WI38 (cell line): ENCODE data around the gene NUDCD3.

Source experiments
- H3K4me3 ChIP-seq: 2 replicates; pipeline ENCODE4 v1.5.1; 2011; ENCODE audit warnings: low read depth, mild to moderate bottlenecking, control low read depth, low read length
- TF ChIP-seq, protein P1 (sequence below): IDR thresholded peaks from 2 replicates; pipeline ENCODE4 v1.5.1; 2012; ENCODE audit warnings: low read depth, mild to moderate bottlenecking, control low read depth, low read length

The NUDCD3 gene

DNA sequence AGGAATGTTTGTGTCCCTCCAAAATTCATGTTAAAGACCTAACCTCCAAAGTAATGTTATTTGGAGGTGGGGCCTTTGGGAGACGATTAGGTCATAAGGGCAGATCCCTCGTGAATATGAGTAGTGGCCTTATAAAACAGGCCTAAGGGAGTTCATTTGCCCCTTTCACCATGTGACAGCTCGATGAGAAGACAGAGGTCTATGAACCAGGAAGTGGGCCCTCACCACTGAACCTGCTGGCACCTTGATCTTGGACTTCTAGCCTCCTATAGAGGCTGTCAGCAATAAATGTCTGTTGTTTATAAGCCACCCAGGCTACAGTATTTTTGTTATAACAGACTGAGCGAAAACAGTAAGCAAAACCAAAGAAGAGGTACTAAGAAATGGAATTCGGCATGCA lies 14.1 kb downstream of the NUDCD3 start:
- TF ChIP-seq, protein P1, sequence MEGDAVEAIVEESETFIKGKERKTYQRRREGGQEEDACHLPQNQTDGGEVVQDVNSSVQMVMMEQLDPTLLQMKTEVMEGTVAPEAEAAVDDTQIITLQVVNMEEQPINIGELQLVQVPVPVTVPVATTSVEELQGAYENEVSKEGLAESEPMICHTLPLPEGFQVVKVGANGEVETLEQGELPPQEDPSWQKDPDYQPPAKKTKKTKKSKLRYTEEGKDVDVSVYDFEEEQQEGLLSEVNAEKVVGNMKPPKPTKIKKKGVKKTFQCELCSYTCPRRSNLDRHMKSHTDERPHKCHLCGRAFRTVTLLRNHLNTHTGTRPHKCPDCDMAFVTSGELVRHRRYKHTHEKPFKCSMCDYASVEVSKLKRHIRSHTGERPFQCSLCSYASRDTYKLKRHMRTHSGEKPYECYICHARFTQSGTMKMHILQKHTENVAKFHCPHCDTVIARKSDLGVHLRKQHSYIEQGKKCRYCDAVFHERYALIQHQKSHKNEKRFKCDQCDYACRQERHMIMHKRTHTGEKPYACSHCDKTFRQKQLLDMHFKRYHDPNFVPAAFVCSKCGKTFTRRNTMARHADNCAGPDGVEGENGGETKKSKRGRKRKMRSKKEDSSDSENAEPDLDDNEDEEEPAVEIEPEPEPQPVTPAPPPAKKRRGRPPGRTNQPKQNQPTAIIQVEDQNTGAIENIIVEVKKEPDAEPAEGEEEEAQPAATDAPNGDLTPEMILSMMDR: no peak
- H3K4me3 ChIP-seq: no peak overlapping the region

DNA sequence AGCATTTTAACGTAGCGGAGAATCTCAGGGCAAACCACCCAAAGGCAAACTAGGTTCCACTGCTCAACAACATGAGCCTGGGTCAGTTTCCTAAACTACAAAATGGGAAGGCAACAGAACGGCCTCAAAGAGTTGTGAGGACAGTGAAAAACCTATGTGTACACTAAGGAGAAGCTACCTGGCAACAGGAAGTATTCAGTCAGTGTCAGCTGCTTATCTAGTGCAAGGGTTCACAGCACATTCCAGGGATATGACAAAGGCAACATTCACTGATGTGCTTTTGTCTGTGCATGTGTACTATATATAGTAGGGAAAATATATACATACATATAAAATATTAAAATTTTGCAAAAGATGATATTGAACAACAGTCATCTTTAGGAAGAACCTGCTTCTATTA lies 17.2 kb downstream of the NUDCD3 start:
- no peak overlapping the region for H3K4me3 ChIP-seq
- TF ChIP-seq, protein P1: no peak

DNA sequence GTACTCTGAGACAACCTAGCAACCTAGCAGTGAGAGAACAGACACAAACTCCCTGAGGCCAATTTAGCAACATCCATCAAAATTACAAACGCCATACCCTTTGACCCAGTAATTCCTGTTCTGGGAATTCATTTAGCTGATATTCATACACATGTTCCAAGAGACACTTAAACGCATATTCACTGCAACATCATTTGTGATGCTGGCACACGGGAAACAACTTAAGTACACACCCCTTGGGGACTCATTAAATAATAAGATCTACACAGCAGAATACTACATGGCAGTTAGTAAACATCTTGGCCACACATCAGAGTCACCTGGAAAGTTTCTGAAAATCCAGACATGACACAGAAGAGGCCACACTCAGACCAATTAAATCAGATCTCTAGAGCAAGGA lies 17.6 kb downstream of the NUDCD3 start:
- TF ChIP-seq, protein P1: no peak
- no peak overlapping the region for H3K4me3 ChIP-seq

DNA sequence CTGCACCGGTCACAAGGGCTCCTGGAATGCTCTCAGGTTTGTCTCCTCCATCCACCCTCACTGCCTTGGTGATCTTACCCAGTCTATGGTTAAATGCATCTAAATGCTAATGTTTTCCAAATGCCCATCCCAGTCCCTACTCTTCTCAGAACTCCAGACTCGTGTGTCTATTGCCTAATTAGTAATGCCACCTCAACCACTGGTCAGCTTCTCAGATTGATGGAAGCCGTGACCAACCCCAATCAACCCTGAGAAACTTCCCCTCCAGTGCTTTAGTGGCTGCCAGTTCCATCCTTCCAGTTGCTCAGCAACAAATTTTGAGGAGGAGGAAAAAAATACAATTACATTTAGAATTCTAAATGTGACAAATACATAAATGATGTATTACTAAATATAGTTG lies 18.6 kb downstream of the NUDCD3 start:
- H3K4me3 ChIP-seq: no peak overlapping the region
- TF ChIP-seq, protein P1: no peak

DNA sequence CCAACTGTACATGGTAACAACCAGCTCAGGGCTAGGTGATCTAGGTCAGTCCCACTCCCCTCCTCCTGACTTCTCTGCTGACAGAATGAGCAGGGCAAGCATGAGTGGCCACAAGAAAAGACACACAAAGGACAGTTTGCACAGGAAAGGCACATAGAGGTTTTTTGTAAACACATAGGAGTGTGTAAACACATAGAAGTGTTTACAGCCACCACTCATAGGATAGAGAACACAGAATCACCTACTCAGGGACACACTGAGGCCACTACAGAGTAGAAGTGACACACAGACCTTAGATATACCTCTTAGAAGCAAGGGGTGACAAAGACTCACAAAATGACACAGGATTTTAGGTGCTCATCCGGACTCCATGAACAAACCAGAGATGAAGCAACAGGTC lies 19.0 kb downstream of the NUDCD3 start:
- H3K4me3 ChIP-seq: no peak overlapping the region
- TF ChIP-seq, protein P1: no peak

DNA sequence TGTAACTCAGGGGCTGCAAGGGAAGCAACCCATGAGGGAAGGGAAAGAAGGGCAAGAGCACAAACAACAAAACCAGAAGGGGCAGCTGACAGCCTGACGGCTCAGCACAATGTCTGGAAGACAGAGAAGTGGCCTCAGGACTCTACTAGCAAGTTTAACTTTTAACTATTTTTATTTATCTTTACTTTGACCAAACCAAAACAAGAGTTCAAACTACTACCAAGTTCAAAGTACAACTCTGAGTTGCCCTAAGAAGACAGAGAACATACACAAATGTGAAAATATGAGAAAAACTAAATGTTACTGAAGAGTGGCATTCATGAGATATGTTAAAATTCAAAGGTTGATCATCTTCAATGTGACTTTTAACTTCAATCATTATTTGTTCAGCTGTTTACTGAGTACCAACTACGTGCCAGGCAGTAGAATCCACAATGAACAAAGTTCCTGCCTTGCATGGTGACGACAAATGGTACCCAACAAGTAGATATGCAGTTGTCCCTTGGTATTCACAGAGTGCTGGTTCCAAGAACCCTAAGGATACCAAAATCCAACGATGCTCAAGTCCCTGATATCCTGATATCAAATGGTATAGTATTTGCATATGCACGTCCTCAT lies 19.7 kb downstream of the NUDCD3 start:
- TF ChIP-seq, protein P1: no peak
- H3K4me3 ChIP-seq: no peak overlapping the region

- no peak overlapping the region for H3K4me3 ChIP-seq
- TF ChIP-seq, protein P1: no peak
These were observed 20.4 kb downstream of the NUDCD3 start for GRCh38 chr7:44470135-44470479.
